GM12878 (cell line): ENCODE results near the gene ECPAS. TPM values are rescaled to one million over a fixed set of nuclear protein-coding genes. Genes with fewer than 3 reads are reported as not detected.

Source experiments
- ATAC-seq: fragments of 200-7000 bp; cut with Tn5 transposase; 3 replicates; pipeline ENCODE4 v1.9.1; 2020; ENCODE audit warnings: mild to moderate bottlenecking, moderate library complexity
- BruUV-seq: library from RNA; stranded (reverse); fragments of 400-500 nt; replicated peaks from 2 replicates; lab custom pipeline; 2021; lab: Mats Ljungman, UMichigan
- CTCF ChIA-PET: fragments of 300-600 bp; sonication (Branson Sonifier 250); formaldehyde crosslinking; extraction: SDS; loops from one replicate; lab custom pipeline; 2021; ENCODE audit warnings: inconsistent platforms; lab: Yijun Ruan, JAX
- POLR2A ChIA-PET: fragments of 350-600 bp; formaldehyde crosslinking; extraction: SDS; loops from one replicate; lab custom pipeline; 2021; ENCODE audit warnings: inconsistent platforms; lab: Charles Lee
- RAD21 ChIA-PET: fragments of 300-600 bp; sonication (Branson Sonifier 250); formaldehyde crosslinking; loops from one replicate; lab custom pipeline; 2023; ENCODE audit warnings: antibody characterized with exemption; ENCODE audit not compliant: unreplicated experiment; lab: Charles Lee
- SMC1A ChIA-PET: fragments of 300-600 bp; sonication (Branson Sonifier 250); formaldehyde crosslinking; loops from one replicate; lab custom pipeline; 2023; ENCODE audit not compliant: unreplicated experiment, uncharacterized antibody; lab: Charles Lee
- DNase-seq: peaks from one replicate; pipeline ENCODE4 v3.0.0-alpha.2; 2011; ENCODE audit warnings: low read depth, low spot score
- FAIRE-seq: peaks from 3 replicates; lab custom pipeline; 2011; peaks lifted over from hg19 to GRCh38; lab: Jason Lieb, UNC
- H2AFZ ChIP-seq: 2 replicates; pipeline ENCODE4 v1.6.0; 2011; ENCODE audit warnings: low read depth, low read length, control low read depth; ENCODE audit not compliant: control insufficient read depth
- H3K27ac ChIP-seq: 2 replicates; pipeline ENCODE4 v1.5.1; 2011; ENCODE audit warnings: control low read depth; ENCODE audit not compliant: control insufficient read depth, insufficient read depth
- H3K27me3 ChIP-seq, 2 experiments: replicated peaks in 1 of 2; 2 replicates each; pipeline versions ENCODE4 v1.6.0 to v1.6.1; 2011; ENCODE audit warnings: low read length in 1 of 2; ENCODE audit not compliant: control insufficient read depth in 2 of 2, insufficient read depth in 2 of 2
- H3K36me3 ChIP-seq, 2 experiments: 2 replicates each; pipeline ENCODE4 v1.5.1; 2011; ENCODE audit warnings: low read length in 1 of 2; ENCODE audit not compliant: control insufficient read depth in 2 of 2, insufficient read depth in 2 of 2
- H3K4me1 ChIP-seq: 2 replicates; pipeline ENCODE4 v1.6.1; 2011; ENCODE audit warnings: mild to moderate bottlenecking, low read length, moderate library complexity, mixed read lengths; ENCODE audit not compliant: control insufficient read depth, insufficient read depth
- H3K4me2 ChIP-seq: 2 replicates; pipeline ENCODE4 v1.6.0; 2011; ENCODE audit warnings: control low read depth; ENCODE audit not compliant: control insufficient read depth, insufficient read depth
- H3K4me3 ChIP-seq: fragments of 200-600 bp; sonication (generic); 2 replicates; pipeline ENCODE4 v1.5.1; 2016
- H3K79me2 ChIP-seq: 2 replicates; pipeline ENCODE4 v1.6.0; 2011; ENCODE audit warnings: low read length; ENCODE audit not compliant: control insufficient read depth, insufficient read depth
- H3K9ac ChIP-seq: 2 replicates; pipeline ENCODE4 v1.8.0; 2011; ENCODE audit warnings: low read length, control low read depth, mixed read lengths; ENCODE audit not compliant: control insufficient read depth, insufficient read depth
- H3K9me3 ChIP-seq: replicated peaks from 3 replicates; pipeline ENCODE4 v1.5.1; 2011; ENCODE audit warnings: mild to moderate bottlenecking, low read length; ENCODE audit not compliant: control insufficient read depth, insufficient read depth
- H4K20me1 ChIP-seq: 2 replicates; pipeline ENCODE4 v1.6.0; 2011; ENCODE audit not compliant: control insufficient read depth, insufficient read depth
- CEBPB ChIP-seq, 2 experiments: fragments of 150-350 bp in 1 of 2; IDR thresholded peaks; 2 replicates each; pipeline ENCODE4 v1.6.1; 2012 to 2014; ENCODE audit warnings: low read depth in 2 of 2, low read length in 2 of 2, borderline replicate concordance in 1 of 2, inconsistent platforms in 1 of 2
- CUX1 ChIP-seq: IDR thresholded peaks from 2 replicates; pipeline ENCODE4 v1.6.1; 2012; ENCODE audit warnings: improper control_type of control experiment, low read depth, low read length; ENCODE audit not compliant: insufficient replicate concordance
- MYC ChIP-seq: IDR thresholded peaks from 2 replicates; pipeline ENCODE4 v1.6.1; 2011; ENCODE audit warnings: mild to moderate bottlenecking, low read length, moderate library complexity, inconsistent platforms; ENCODE audit not compliant: insufficient read depth, insufficient replicate concordance, insufficient read length, severe bottlenecking
- SUPT20H ChIP-seq: IDR thresholded peaks from 2 replicates; pipeline ENCODE4 v1.6.1; 2011; ENCODE audit warnings: low read depth, mild to moderate bottlenecking, low read length, moderate library complexity, borderline replicate concordance; ENCODE audit not compliant: control insufficient read depth
- WGBS: methylation state at CpG from one replicate; pipeline ENCODE4 v1.1.6; 2016; ENCODE audit warnings: low lambda C conversion rate; ENCODE audit not compliant: insufficient replicate concordance, insufficient coverage; ENCODE audit errors: missing lambda C conversion rate; 5-methylcytosine and 5-hydroxymethylcytosine counted together
- in situ Hi-C: fragments of 300-500 bp; cut with MboI; formaldehyde crosslinking; loops from 9 replicates; pipeline ENCODE4 v1.14.3; 2018; ENCODE audit warnings: mixed read lengths
- intact Hi-C: fragments of 100-400 bp; cut with micrococcal nuclease; formaldehyde crosslinking; loops from one replicate; pipeline ENCODE4 v1.14.2; 2022; ENCODE audit not compliant: unreplicated experiment
- polyA plus RNA-seq, 11 experiments: library from polyadenylated mRNA; depleted of rRNA in 4 of 11; unstranded in 6 of 11; stranded (reverse) in 5 of 11; fragments of >200 nt; fragmentation: Nextera tagmentation in 4 of 11; fragmentation: Illumina TruSeq in 1 of 11; extraction: Ambion mirVana in 4 of 11; extraction: Trizol in 1 of 11; gene quantifications; 1 replicate in 1 of 11; 2 replicates in 10 of 11; pipeline versions ENCODE4 v1.2.1 to v1.2.3, GENCODE V29; 2011 to 2016; ENCODE audit warnings: inconsistent platforms in 2 of 11, missing spikeins in 2 of 11, low read depth in 1 of 11
- total RNA-seq, 4 experiments: library from RNA; depleted of rRNA in 3 of 4; stranded (reverse); fragments of >200 nt in 3 of 4; fragmentation: Illumina TruSeq in 1 of 4; extraction: Trizol in 1 of 4; gene quantifications; 2 replicates each; pipeline versions ENCODE4 v1.2.1 to v1.2.3, GENCODE V29; 2013 to 2021
- TF ChIP-seq, protein P1 (sequence below): fragments of 450-650 bp; IDR thresholded peaks from 2 replicates; pipeline ENCODE4 v1.6.1; 2017; ENCODE audit warnings: low read depth, mild to moderate bottlenecking, moderate library complexity

Gene ECPAS
- total and polyA plus RNA-seq, 10 of the 15 experiments (the other 5 are each of a cell fraction or from before 2014, with no cell fraction given) = 11.2 to 69.8 (median 50.1) TPM

DNA sequence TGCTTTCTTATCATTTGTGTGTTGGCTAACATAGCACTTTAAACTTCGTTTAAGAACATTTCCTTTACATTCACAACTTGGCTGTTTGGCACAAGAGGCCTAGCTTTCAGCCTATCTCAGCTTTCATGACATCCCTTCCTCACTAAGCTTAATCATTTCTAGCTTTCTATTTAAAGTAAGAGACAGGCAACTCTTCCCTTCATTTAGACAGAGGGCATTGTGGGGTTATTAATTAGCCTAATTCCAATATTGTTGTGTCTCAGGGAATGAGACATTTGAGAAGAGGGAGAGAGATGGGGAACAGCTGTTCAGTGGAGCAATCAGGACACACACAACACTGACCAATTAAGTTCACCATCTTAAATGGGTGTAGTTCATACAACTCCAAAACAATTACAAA is 103.2 kb downstream of the ECPAS start:
- WGBS = 4% methylated on average over 1 of the region's 1 CpG
- no TSS peak for BruUV-seq
- Histone ChIP-seq H3K4me3 (no peak overlapping the region), H4K20me1 (no peaks in the 10 kb centered on the region), H3K9ac (no peak overlapping the region), H3K27me3 (no peaks in the 10 kb centered on the region), H3K36me3 (peaks cover 0 to 36% of the 10 kb centered on the region in 2 experiments; a peak in 3 of 4 replicates), H3K4me2 (no peak overlapping the region), H3K4me1 (no peaks in the 10 kb centered on the region), H2AFZ (no peak overlapping the region), H3K27ac (no peak overlapping the region), H3K79me2 (no peaks in the 10 kb centered on the region), H3K9me3 (no peaks in the 10 kb centered on the region)
- SMC1A ChIA-PET = no interaction called here
- in situ Hi-C loops (no loop called here), intact Hi-C loops (no loop called here)
- FAIRE-seq (no peak), ATAC-seq (no peak), DNase-seq (no peak)
- CTCF ChIA-PET = no interaction called here
- RAD21 ChIA-PET = no interaction called here
- POLR2A ChIA-PET = no interaction called here
- TF ChIP-seq CEBPB (IDR thresholded peaks at IDR 0.05; ENCODE audit: borderline replicate concordance in 1 of 2, low read depth in 2 of 2, low read length in 2 of 2) (no peak), CUX1 (no peak), MYC (no peak), SUPT20H (no peak)
- TF ChIP-seq, protein P1, sequence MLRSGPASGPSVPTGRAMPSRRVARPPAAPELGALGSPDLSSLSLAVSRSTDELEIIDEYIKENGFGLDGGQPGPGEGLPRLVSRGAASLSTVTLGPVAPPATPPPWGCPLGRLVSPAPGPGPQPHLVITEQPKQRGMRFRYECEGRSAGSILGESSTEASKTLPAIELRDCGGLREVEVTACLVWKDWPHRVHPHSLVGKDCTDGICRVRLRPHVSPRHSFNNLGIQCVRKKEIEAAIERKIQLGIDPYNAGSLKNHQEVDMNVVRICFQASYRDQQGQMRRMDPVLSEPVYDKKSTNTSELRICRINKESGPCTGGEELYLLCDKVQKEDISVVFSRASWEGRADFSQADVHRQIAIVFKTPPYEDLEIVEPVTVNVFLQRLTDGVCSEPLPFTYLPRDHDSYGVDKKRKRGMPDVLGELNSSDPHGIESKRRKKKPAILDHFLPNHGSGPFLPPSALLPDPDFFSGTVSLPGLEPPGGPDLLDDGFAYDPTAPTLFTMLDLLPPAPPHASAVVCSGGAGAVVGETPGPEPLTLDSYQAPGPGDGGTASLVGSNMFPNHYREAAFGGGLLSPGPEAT = no peak
